ENCODE data around the gene ADAM10. TPM values are rescaled to one million over a fixed set of nuclear protein-coding genes. Genes with fewer than 3 reads are reported as not detected.

The ADAM10 gene
- polyA plus RNA-seq, 1 donor (not counting 4 experiments of a cell fraction or from before 2014, with no cell fraction given) = 198 TPM

GRCh38 chr15:58585693-58586443 is 163.6 kb downstream of the ADAM10 start:
- no peak for TF ChIP-seq CTCF (optimal IDR thresholded peaks at IDR 0.05 in 1 of 3, IDR thresholded peaks at IDR 0.05 in 1 of 3, conservative IDR thresholded peaks at IDR 0.05 in 1 of 3; ENCODE audit: extremely low read depth in 1 of 3, insufficient read depth in 2 of 3, low read length in 3 of 3)
- no peak for TF ChIP-seq EZH2 (IDR thresholded peaks at IDR 0.05; ENCODE audit: low read length)
- no peak overlapping the region for H3K27ac ChIP-seq (ENCODE audit: control insufficient read depth, insufficient read depth, low read length)
- H3K9ac ChIP-seq (ENCODE audit: control insufficient read depth, extremely low read depth, insufficient read depth, low read length) = no peak overlapping the region
- FAIRE-seq (no peak), DNase-seq (ENCODE audit: low read depth, low spot score) (no peak)
- H3K9me1 ChIP-seq (ENCODE audit: control insufficient read depth, extremely low read depth, insufficient read depth, low read length) = no peaks in the 10 kb centered on the region
- no peaks in the 10 kb centered on the region for H4K20me1 ChIP-seq (ENCODE audit: control insufficient read depth, extremely low read depth, insufficient read depth, low read length)
- no peaks in the 10 kb centered on the region for H3K4me1 ChIP-seq (ENCODE audit: control insufficient read depth, extremely low read depth, insufficient read depth, low read length)
- dilution Hi-C loops (cut with MboI; ENCODE audit: extremely low pct_ligation_motif_present, low sequenced_read_pairs) = no loop called here
- H3K27me3 ChIP-seq (ENCODE audit: control insufficient read depth, extremely low read depth, insufficient read depth, low read length) = no peaks in the 10 kb centered on the region
- H3K4me3 ChIP-seq (ENCODE audit: control insufficient read depth in 2 of 3, extremely low read depth in 1 of 3, insufficient read depth in 2 of 3, low read depth in 1 of 3, low read length in 3 of 3) = no peak overlapping the region
- H3K9me3 ChIP-seq (ENCODE audit: control insufficient read depth, low read depth, low read length) = no peaks in the 10 kb centered on the region
- H3K36me3 ChIP-seq (ENCODE audit: control insufficient read depth in 2 of 2, extremely low read depth in 1 of 2, insufficient read depth in 2 of 2, low read length in 2 of 2) = no peaks in the 10 kb centered on the region
- H2AFZ ChIP-seq (ENCODE audit: control insufficient read depth, low read length) = no peak overlapping the region
- no peaks in the 10 kb centered on the region for H3K79me2 ChIP-seq (ENCODE audit: control insufficient read depth, insufficient read depth, low read length)
- no peak overlapping the region for H3K4me2 ChIP-seq (ENCODE audit: control insufficient read depth, extremely low read depth, insufficient read depth, low read depth, low read length)

- dilution Hi-C loops (cut with MboI; ENCODE audit: extremely low pct_ligation_motif_present, low sequenced_read_pairs) = no loop called here
- Histone ChIP-seq H3K27ac (ENCODE audit: control insufficient read depth, insufficient read depth, low read length) (no peak overlapping the region), H4K20me1 (ENCODE audit: control insufficient read depth, extremely low read depth, insufficient read depth, low read length) (no peaks in the 10 kb centered on the region), H3K27me3 (ENCODE audit: control insufficient read depth, extremely low read depth, insufficient read depth, low read length) (no peaks in the 10 kb centered on the region), H3K4me2 (ENCODE audit: control insufficient read depth, extremely low read depth, insufficient read depth, low read depth, low read length) (no peak overlapping the region), H3K79me2 (ENCODE audit: control insufficient read depth, insufficient read depth, low read length) (no peaks in the 10 kb centered on the region), H3K9ac (ENCODE audit: control insufficient read depth, extremely low read depth, insufficient read depth, low read length) (no peak overlapping the region), H3K9me3 (ENCODE audit: control insufficient read depth, low read depth, low read length) (no peaks in the 10 kb centered on the region), H3K4me3 (ENCODE audit: control insufficient read depth in 2 of 3, extremely low read depth in 1 of 3, insufficient read depth in 2 of 3, low read depth in 1 of 3, low read length in 3 of 3) (no peak overlapping the region), H3K36me3 (ENCODE audit: control insufficient read depth in 2 of 2, extremely low read depth in 1 of 2, insufficient read depth in 2 of 2, low read length in 2 of 2) (no peaks in the 10 kb centered on the region), H3K9me1 (ENCODE audit: control insufficient read depth, extremely low read depth, insufficient read depth, low read length) (no peaks in the 10 kb centered on the region), H3K4me1 (ENCODE audit: control insufficient read depth, extremely low read depth, insufficient read depth, low read length) (no peaks in the 10 kb centered on the region), H2AFZ (ENCODE audit: control insufficient read depth, low read length) (no peak overlapping the region)
- no peak for DNase-seq (ENCODE audit: low read depth, low spot score)
- FAIRE-seq = no peak
- TF ChIP-seq EZH2 (IDR thresholded peaks at IDR 0.05; ENCODE audit: low read length) (no peak), CTCF (optimal IDR thresholded peaks at IDR 0.05 in 1 of 3, IDR thresholded peaks at IDR 0.05 in 1 of 3, conservative IDR thresholded peaks at IDR 0.05 in 1 of 3; ENCODE audit: extremely low read depth in 1 of 3, insufficient read depth in 2 of 3, low read length in 3 of 3) (no peak)
Measured at GRCh38 chr15:58584789-58585461, 164.6 kb downstream of the ADAM10 start.
